HCT116 (cell line): ENCODE results near the gene SYNGR3. TPM values are rescaled to one million over a fixed set of nuclear protein-coding genes. Genes with fewer than 3 reads are reported as not detected.
A peak's percentile ranks its signal among the peaks of the same experiment; 100 is the strongest.

ENCODE experiments used
- ATAC-seq: fragments of 200-7000 bp; cut with Tn5 transposase; 2 replicates; pipeline ENCODE4 v1.9.1; 2020; ENCODE audit warnings: mild to moderate bottlenecking, moderate library complexity
- BruUV-seq: library from RNA; stranded (reverse); fragments of 400-500 nt; replicated peaks from 2 replicates; lab custom pipeline; 2021; lab: Mats Ljungman, UMichigan
- CTCF ChIA-PET: fragments of 300-600 bp; sonication (Branson Sonifier 250); formaldehyde crosslinking; loops from one replicate; lab custom pipeline; 2021; ENCODE audit warnings: antibody characterized with exemption; lab: Charles Lee
- POLR2A ChIA-PET: fragments of 300-600, 350-600 bp; sonication (Branson Sonifier 250); formaldehyde crosslinking; loops from one replicate; lab custom pipeline; 2021; ENCODE audit warnings: antibody characterized with exemption; lab: Charles Lee
- RAD21 ChIA-PET, 2 experiments: fragments of 300-600 bp; sonication (Branson Sonifier 250); formaldehyde crosslinking; loops; one replicate each; lab custom pipeline; 2023; ENCODE audit warnings: low total read pairs in 2 of 2; ENCODE audit not compliant: uncharacterized antibody in 2 of 2, unreplicated experiment in 2 of 2, low non-redundant PET in 1 of 2; lab: Charles Lee
- DNase-seq: peaks from one replicate; pipeline ENCODE4 v3.0.0-alpha.2; 2010; ENCODE audit warnings: low read depth, low spot score
- H2AFZ ChIP-seq: fragments of 200-600 bp; shearing (Covaris generic), sonication (generic); 2 replicates; pipeline ENCODE4 v1.6.1; 2017; ENCODE audit warnings: low read depth, mixed run types, mixed read lengths, antibody characterized with exemption, low read length; ENCODE audit not compliant: poor library complexity, severe bottlenecking
- H3K27ac ChIP-seq: 2 replicates; pipeline ENCODE4 v1.5.1; 2012; ENCODE audit warnings: low read depth, low read length
- H3K27me3 ChIP-seq: fragments of 200-600 bp; sonication (generic); 2 replicates; pipeline ENCODE4 v1.6.1; 2016; ENCODE audit warnings: mixed run types, low read length, mixed read lengths; ENCODE audit not compliant: insufficient read depth
- H3K36me3 ChIP-seq, 2 experiments: fragments of 200-500 bp in 1 of 2; fragments of 200-600 bp in 1 of 2; sonication (Bioruptor generic) in 1 of 2; sonication (generic) in 1 of 2; 2 replicates each; pipeline versions ENCODE4 v1.5.1 to v1.6.1; 2014 to 2016; ENCODE audit warnings: low read length in 2 of 2, inconsistent platforms in 1 of 2, mixed read lengths in 1 of 2, mixed run types in 1 of 2; ENCODE audit not compliant: insufficient read depth in 2 of 2, control insufficient read depth in 1 of 2
- H3K4me1 ChIP-seq, 2 experiments: fragments of 200-600 bp in 1 of 2; sonication (generic) in 1 of 2; 2 replicates each; pipeline versions ENCODE4 v1.5.1 to v1.6.1; 2012 to 2017; ENCODE audit warnings: low read length in 2 of 2, inconsistent platforms in 1 of 2, mild to moderate bottlenecking in 1 of 2, mixed read lengths in 1 of 2, mixed run types in 1 of 2, moderate library complexity in 1 of 2; ENCODE audit not compliant: insufficient read depth in 2 of 2, control insufficient read depth in 1 of 2
- H3K4me2 ChIP-seq: fragments of 200-600 bp; sonication (generic); 2 replicates; pipeline ENCODE4 v1.6.1; 2017; ENCODE audit warnings: mixed run types, low read length, mixed read lengths
- H3K4me3 ChIP-seq, 2 experiments: fragments of 200-600 bp in 1 of 2; sonication (generic) in 1 of 2; replicated peaks in 1 of 2; 2 replicates each; pipeline ENCODE4 v1.5.1; 2011 to 2016; ENCODE audit warnings: low read length in 2 of 2, control low read depth in 1 of 2, low read depth in 1 of 2, mild to moderate bottlenecking in 1 of 2, mixed read lengths in 1 of 2, mixed run types in 1 of 2
- H3K79me2 ChIP-seq: fragments of 200-600 bp; sonication (generic); 2 replicates; pipeline ENCODE4 v1.6.1; 2017; ENCODE audit warnings: mild to moderate bottlenecking, mixed run types, low read length, moderate library complexity, mixed read lengths; ENCODE audit not compliant: insufficient read depth
- H3K9ac ChIP-seq: fragments of 200-600 bp; sonication (generic); 2 replicates; pipeline ENCODE4 v1.6.1; 2016; ENCODE audit warnings: low read length, mixed read lengths
- H3K9me2 ChIP-seq: fragments of 200-600 bp; sonication (generic), shearing (Covaris generic); 2 replicates; pipeline ENCODE4 v1.6.1; 2017; ENCODE audit warnings: mixed run types, mild to moderate bottlenecking, moderate library complexity; ENCODE audit not compliant: insufficient read depth
- H3K9me3 ChIP-seq, 2 experiments: fragments of 200-500 bp in 1 of 2; fragments of 200-600 bp in 1 of 2; sonication (Bioruptor generic) in 1 of 2; sonication (generic) in 1 of 2; 2 replicates each; pipeline ENCODE4 v1.6.1; 2014 to 2017; ENCODE audit warnings: low read length in 2 of 2, mixed read lengths in 2 of 2, inconsistent platforms in 1 of 2, low read depth in 1 of 2, mild to moderate bottlenecking in 1 of 2, mixed run types in 1 of 2, moderate library complexity in 1 of 2; ENCODE audit not compliant: control insufficient read depth in 1 of 2, insufficient read depth in 1 of 2
- H4K20me1 ChIP-seq: fragments of 200-600 bp; sonication (generic), shearing (Covaris generic); 2 replicates; pipeline ENCODE4 v1.6.1; 2017; ENCODE audit warnings: mixed run types, mild to moderate bottlenecking, moderate library complexity; ENCODE audit not compliant: insufficient read depth
- CEBPB ChIP-seq: IDR thresholded peaks from 2 replicates; pipeline ENCODE4 v1.6.1; 2012; ENCODE audit warnings: low read depth
- EGR1 ChIP-seq: IDR thresholded peaks from 2 replicates; pipeline ENCODE4 v1.6.1; 2012; ENCODE audit warnings: low read depth
- ELF1 ChIP-seq: IDR thresholded peaks from 2 replicates; pipeline ENCODE4 v1.6.1; 2012; ENCODE audit warnings: low read depth, borderline replicate concordance
- EZH2 ChIP-seq: fragments of 200-600 bp; sonication (generic); IDR thresholded peaks from 2 replicates; pipeline ENCODE4 v1.6.1; 2017; ENCODE audit warnings: antibody characterized with exemption, mixed run types
- EZH2phosphoT487 ChIP-seq: fragments of 200-600 bp; IDR thresholded peaks from 2 replicates; pipeline ENCODE4 v1.6.1; 2018; ENCODE audit warnings: antibody characterized with exemption, borderline replicate concordance
- POLR2A ChIP-seq: IDR thresholded peaks from 2 replicates; pipeline ENCODE4 v1.7.0; 2011; ENCODE audit warnings: borderline replicate concordance; ENCODE audit not compliant: insufficient read depth, insufficient read length; ENCODE audit errors: extremely low read depth
- POLR2AphosphoS5 ChIP-seq: IDR thresholded peaks from 2 replicates; pipeline ENCODE4 v1.6.1; 2011; ENCODE audit warnings: mild to moderate bottlenecking, low read depth, low read length, moderate library complexity
- REST ChIP-seq: IDR thresholded peaks from 2 replicates; pipeline ENCODE4 v1.6.1; 2012; ENCODE audit warnings: low read depth
- SIN3A ChIP-seq: IDR thresholded peaks from 2 replicates; pipeline ENCODE4 v1.6.1; 2012; ENCODE audit warnings: low read depth
- SP1 ChIP-seq: IDR thresholded peaks from 2 replicates; pipeline ENCODE4 v1.6.1; 2012; ENCODE audit warnings: low read depth
- SRF ChIP-seq: IDR thresholded peaks from 2 replicates; pipeline ENCODE4 v1.6.1; 2012; ENCODE audit warnings: low read depth
- TCF7L2 ChIP-seq: IDR thresholded peaks from 2 replicates; pipeline ENCODE4 v1.7.0; 2011; ENCODE audit warnings: borderline replicate concordance, inconsistent platforms; ENCODE audit not compliant: insufficient read depth, insufficient read length; ENCODE audit errors: extremely low read depth
- intact Hi-C: fragments of 100-400 bp; cut with micrococcal nuclease; formaldehyde crosslinking; loops from 2 replicates; pipeline ENCODE4 v1.10.0; 2022
- total RNA-seq: library from RNA; stranded (reverse); gene quantifications from one replicate; pipeline ENCODE4 v1.2.1, GENCODE V29; 2021; ENCODE audit not compliant: unreplicated experiment
- TF ChIP-seq, protein P1 (sequence below): IDR thresholded peaks from 2 replicates; pipeline ENCODE4 v1.6.1; 2012

Gene SYNGR3
- total RNA-seq, 1 experiment from 2014 or later: 11.5 TPM

DNA sequence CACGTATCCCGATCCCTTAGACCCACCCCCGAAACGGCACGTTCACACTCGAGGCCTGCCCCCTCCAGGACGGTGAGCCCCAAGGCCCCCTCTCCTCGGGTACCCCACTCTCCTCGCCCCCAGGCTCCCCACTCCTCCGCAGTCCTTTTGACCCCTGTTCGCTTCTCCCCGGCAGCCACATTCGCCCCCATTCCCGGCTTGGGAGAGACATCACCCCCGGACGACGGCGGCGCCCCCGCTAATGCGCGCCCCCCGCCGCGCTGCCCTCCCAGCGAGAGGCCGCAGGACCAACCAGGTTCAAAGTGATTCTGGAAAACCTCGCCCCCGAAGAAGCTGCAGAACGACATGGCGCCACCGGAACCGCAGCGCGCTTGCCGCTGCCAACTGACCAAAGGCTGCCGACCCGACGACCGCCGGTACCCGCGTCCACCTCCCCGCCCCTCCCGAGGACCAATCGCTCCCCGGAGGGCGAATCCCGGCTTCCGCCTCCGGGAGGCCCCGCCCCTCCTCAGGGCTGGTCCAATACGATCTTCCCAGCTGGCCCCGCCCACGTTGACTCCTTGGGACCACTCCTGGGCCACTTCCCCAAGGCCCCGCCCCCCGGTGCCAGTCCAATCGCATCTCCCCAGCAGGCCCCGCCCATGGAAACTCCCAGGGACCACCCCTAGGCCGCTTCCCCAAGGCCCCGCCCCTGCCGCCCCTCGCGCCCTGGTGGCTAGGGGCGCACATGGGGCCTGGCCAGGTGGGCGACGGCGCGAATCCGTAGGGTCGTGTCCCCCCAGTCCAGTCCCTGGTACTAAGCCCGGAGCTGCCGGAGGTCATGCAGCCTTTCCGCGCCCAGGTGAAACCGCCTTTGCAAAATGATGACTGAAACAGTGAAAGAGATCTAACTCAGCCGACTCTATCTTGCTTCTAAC is 46.7 kb upstream of the SYNGR3 start, which contains the start of gene MSRB1:
MSRB1 (minus strand) TSS at position 390 of the 917 bp plus-strand sequence; CDS start at position 347, 43 bp downstream.
- RAD21 ChIA-PET: no interaction called here
- CTCF ChIA-PET: interaction anchor here (0.6 to 1.1 kb wide), 5 partner anchors 11 to 197 kb away, joined by 3 to 5 read pairs (median 3); no protein-coding TSS in a partner anchor
- no TSS peak for BruUV-seq
- Histone ChIP-seq H4K20me1 (no peaks in the 10 kb centered on the region), H3K4me2 (peak within 1 kb of the TSS; percentile 100), H3K27me3 (no peaks in the 10 kb centered on the region), H2AFZ (peak within 1 kb of the TSS; percentile 95), H3K9me3 (no peaks in the 10 kb centered on the region), H3K4me3 (peak within 1 kb of the TSS; percentile 86 to 87), H3K9me2 (no peaks in the 10 kb centered on the region), H3K9ac (peak within 1 kb of the TSS; percentile 82), H3K27ac (peak within 1 kb of the TSS; percentile 61), H3K4me1 (peaks cover 14 to 26% of the 10 kb centered on the region in 2 experiments), H3K36me3 (peaks cover 3 to 4% of the 10 kb centered on the region in 2 experiments; a peak in 3 of 4 replicates), H3K79me2 (no peaks in the 10 kb centered on the region)
- intact Hi-C loops: no loop called here
- peak; percentile 51; the same call in 1 of the 2 replicates for TF ChIP-seq EGR1
- peak; percentile 91 for TF ChIP-seq TCF7L2
- no peak for TF ChIP-seq EZH2phosphoT487
- TF ChIP-seq CEBPB: no peak
- TF ChIP-seq SP1: peak; percentile 75
- TF ChIP-seq ELF1: no peak; the same call in 1 of the 2 replicates
- TF ChIP-seq EZH2: no peak
- TF ChIP-seq REST: no peak
- TF ChIP-seq, protein P1, sequence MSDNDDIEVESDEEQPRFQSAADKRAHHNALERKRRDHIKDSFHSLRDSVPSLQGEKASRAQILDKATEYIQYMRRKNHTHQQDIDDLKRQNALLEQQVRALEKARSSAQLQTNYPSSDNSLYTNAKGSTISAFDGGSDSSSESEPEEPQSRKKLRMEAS: peak; percentile 66; the same call in 1 of the 2 replicates
- TF ChIP-seq SRF: no peak
- peak; percentile 70; the same call in 1 of the 2 replicates for TF ChIP-seq SIN3A
- TF ChIP-seq POLR2A: no peak
- peak; percentile 67 for TF ChIP-seq POLR2AphosphoS5
- DNase-seq (peak; percentile 95), ATAC-seq (peak; percentile 97)
- POLR2A ChIA-PET: interaction anchor here (1.0 to 1.9 kb wide), 6 partner anchors 8 to 22 kb away, joined by 3 to 9 read pairs (median 6); partner anchors contain the start of gene RPS2
